Measurements from ENCODE around the gene TRIM63.

Gene TRIM63

DNA sequence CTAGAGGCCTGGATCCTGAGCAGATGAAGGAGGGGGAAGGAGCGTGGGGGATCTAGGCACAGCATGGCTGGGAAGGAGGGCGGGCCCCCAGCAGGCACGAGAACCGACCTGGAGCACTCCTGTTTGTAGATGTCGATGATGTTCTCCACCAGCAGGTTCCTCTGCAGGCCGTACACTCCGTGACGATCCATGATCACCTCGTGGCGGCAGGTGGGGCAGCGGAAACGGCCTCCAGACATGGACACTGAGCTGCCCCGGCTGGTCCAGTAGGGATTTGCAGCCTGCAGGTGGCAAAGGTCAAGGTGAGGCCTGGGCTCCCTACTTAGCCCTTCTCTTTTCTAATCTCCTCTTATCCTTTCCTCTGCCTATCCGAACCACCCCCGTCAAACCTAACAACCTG lies 1.3 kb downstream of the TRIM63 start:
- no peak for TF ChIP-seq EGR1 (IDR thresholded peaks at IDR 0.05)
- TF ChIP-seq FOXM1 (IDR thresholded peaks at IDR 0.05; ENCODE audit: borderline replicate concordance, low read depth) = no peak
- TF ChIP-seq, protein P1, sequence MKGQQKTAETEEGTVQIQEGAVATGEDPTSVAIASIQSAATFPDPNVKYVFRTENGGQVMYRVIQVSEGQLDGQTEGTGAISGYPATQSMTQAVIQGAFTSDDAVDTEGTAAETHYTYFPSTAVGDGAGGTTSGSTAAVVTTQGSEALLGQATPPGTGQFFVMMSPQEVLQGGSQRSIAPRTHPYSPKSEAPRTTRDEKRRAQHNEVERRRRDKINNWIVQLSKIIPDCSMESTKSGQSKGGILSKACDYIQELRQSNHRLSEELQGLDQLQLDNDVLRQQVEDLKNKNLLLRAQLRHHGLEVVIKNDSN (IDR thresholded peaks at IDR 0.05) = no peak
- TF ChIP-seq TCF12 (IDR thresholded peaks at IDR 0.05; ENCODE audit: low read depth) = no peak
- TF ChIP-seq TAF1 (IDR thresholded peaks at IDR 0.05; ENCODE audit: low read depth) = no peak
- no peak for TF ChIP-seq NFIC (IDR thresholded peaks at IDR 0.05)
- no peak for TF ChIP-seq ZBTB7A (IDR thresholded peaks at IDR 0.05; ENCODE audit: low read depth)
- TF ChIP-seq EP300 (IDR thresholded peaks at IDR 0.05; ENCODE audit: borderline replicate concordance) = no peak

DNA sequence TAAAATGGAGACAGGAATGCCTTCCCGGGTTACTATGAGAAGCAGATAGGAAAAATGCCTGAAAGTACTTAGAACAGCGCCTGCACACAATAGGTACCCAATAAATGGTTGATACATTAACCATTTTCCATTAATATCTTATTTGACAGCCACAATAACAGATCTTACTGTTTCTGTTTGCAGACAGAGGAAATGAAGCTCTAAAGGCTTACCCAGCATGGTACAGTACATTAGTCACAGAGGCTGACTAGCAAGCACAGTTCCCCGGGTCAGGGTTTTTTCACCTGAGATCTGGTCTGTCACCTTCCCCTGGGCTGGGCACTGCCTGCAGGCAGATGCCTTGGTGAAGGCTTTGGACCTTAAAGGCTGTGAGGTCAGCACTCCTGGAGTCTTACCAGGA lies 2.9 kb downstream of the TRIM63 start:
- TF ChIP-seq NFIC (IDR thresholded peaks at IDR 0.05) (no peak), RAD21 (IDR thresholded peaks at IDR 0.05; ENCODE audit: low read depth) (no peak), CEBPB (IDR thresholded peaks at IDR 0.05) (no peak), TAF1 (IDR thresholded peaks at IDR 0.05; ENCODE audit: low read depth) (no peak), EP300 (IDR thresholded peaks at IDR 0.05; ENCODE audit: borderline replicate concordance) (no peak), TEAD4 (IDR thresholded peaks at IDR 0.05) (no peak), EGR1 (IDR thresholded peaks at IDR 0.05) (no peak)
- TF ChIP-seq, protein P2, sequence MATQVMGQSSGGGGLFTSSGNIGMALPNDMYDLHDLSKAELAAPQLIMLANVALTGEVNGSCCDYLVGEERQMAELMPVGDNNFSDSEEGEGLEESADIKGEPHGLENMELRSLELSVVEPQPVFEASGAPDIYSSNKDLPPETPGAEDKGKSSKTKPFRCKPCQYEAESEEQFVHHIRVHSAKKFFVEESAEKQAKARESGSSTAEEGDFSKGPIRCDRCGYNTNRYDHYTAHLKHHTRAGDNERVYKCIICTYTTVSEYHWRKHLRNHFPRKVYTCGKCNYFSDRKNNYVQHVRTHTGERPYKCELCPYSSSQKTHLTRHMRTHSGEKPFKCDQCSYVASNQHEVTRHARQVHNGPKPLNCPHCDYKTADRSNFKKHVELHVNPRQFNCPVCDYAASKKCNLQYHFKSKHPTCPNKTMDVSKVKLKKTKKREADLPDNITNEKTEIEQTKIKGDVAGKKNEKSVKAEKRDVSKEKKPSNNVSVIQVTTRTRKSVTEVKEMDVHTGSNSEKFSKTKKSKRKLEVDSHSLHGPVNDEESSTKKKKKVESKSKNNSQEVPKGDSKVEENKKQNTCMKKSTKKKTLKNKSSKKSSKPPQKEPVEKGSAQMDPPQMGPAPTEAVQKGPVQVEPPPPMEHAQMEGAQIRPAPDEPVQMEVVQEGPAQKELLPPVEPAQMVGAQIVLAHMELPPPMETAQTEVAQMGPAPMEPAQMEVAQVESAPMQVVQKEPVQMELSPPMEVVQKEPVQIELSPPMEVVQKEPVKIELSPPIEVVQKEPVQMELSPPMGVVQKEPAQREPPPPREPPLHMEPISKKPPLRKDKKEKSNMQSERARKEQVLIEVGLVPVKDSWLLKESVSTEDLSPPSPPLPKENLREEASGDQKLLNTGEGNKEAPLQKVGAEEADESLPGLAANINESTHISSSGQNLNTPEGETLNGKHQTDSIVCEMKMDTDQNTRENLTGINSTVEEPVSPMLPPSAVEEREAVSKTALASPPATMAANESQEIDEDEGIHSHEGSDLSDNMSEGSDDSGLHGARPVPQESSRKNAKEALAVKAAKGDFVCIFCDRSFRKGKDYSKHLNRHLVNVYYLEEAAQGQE (IDR thresholded peaks at IDR 0.05; ENCODE audit: low read depth) = no peak
- TF ChIP-seq, protein P1 (IDR thresholded peaks at IDR 0.05) = no peak
- TF ChIP-seq, protein P3, sequence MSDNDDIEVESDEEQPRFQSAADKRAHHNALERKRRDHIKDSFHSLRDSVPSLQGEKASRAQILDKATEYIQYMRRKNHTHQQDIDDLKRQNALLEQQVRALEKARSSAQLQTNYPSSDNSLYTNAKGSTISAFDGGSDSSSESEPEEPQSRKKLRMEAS (IDR thresholded peaks at IDR 0.05) = no peak

DNA sequence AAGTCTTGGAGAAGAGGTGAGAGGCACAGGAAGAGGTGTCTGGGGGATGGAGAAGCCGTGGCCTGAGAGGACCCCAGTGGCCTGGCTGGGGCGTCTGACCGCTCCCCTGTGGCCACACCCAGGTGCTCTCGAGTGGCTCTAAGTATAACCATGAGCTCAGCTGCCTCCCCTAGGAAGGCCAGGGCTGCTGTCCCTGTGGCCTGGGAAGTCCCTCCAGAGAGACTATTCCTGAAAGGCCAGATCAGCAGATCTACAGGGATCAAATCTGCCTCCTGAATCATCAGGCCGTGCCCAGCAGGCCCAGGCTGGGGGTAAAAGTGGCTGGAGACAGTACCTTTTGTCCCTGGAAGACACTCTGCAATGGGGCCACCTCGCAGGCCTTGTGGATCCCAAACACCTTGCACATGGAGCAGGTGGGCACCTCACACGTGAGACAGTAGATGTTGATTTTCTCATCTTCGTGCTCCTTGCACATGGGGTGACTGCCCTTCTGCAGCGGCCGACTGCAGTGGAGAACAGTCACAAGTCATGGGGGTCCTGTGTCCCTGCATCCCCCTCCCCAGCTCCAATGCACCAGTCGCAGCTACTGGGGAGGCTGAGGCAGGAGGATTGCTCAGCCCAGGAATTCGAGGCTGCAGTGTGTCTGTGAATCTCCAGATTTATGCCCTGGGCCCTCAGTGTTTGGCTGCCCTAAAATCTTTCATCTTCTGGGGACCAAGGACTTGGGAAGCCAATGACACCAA lies 6.4 kb downstream of the TRIM63 start:
- no peak for TF ChIP-seq EGR1 (IDR thresholded peaks at IDR 0.05)
- TF ChIP-seq, protein P2 (IDR thresholded peaks at IDR 0.05; ENCODE audit: low read depth) = no peak
- no peak for TF ChIP-seq TAF1 (IDR thresholded peaks at IDR 0.05; ENCODE audit: low read depth)
- no peak for TF ChIP-seq YY1 (IDR thresholded peaks at IDR 0.05; ENCODE audit: low read depth)
- TF ChIP-seq EP300 (IDR thresholded peaks at IDR 0.05; ENCODE audit: borderline replicate concordance) = no peak
- TF ChIP-seq, protein P1 (IDR thresholded peaks at IDR 0.05) = no peak
- no peak for TF ChIP-seq ZBTB7A (IDR thresholded peaks at IDR 0.05; ENCODE audit: low read depth)

DNA sequence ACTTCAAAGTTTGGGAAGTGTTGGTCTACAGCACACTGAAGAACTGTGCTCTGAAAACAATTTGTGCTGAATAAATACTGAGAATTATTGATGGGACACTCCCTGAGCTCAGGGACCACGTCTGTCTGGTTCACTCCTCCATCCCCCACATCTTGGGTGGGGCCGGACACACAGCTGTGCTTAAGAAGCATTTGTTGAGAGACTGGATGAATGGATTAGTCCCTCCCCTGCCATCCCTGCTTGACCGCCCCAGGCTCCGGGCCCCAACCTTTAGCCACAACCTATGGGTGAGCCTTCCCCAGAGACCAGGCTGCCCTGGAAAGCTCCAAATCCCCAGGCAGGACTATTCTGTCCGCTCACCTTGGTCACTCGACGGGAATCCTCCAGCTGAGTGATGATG lies 7.5 kb downstream of the TRIM63 start:
- TF ChIP-seq RAD21 (IDR thresholded peaks at IDR 0.05; ENCODE audit: low read depth) (no peak), TEAD4 (IDR thresholded peaks at IDR 0.05) (no peak), EP300 (IDR thresholded peaks at IDR 0.05; ENCODE audit: borderline replicate concordance) (no peak), CREB1 (IDR thresholded peaks at IDR 0.05; ENCODE audit: low read depth) (no peak), EGR1 (IDR thresholded peaks at IDR 0.05) (no peak), TCF12 (IDR thresholded peaks at IDR 0.05; ENCODE audit: low read depth) (no peak), CEBPB (IDR thresholded peaks at IDR 0.05) (no peak), YY1 (IDR thresholded peaks at IDR 0.05; ENCODE audit: low read depth) (no peak), ZBTB7A (IDR thresholded peaks at IDR 0.05; ENCODE audit: low read depth) (no peak)
- TF ChIP-seq, protein P3 (IDR thresholded peaks at IDR 0.05) = no peak
- TF ChIP-seq, protein P1 (IDR thresholded peaks at IDR 0.05) = no peak

DNA sequence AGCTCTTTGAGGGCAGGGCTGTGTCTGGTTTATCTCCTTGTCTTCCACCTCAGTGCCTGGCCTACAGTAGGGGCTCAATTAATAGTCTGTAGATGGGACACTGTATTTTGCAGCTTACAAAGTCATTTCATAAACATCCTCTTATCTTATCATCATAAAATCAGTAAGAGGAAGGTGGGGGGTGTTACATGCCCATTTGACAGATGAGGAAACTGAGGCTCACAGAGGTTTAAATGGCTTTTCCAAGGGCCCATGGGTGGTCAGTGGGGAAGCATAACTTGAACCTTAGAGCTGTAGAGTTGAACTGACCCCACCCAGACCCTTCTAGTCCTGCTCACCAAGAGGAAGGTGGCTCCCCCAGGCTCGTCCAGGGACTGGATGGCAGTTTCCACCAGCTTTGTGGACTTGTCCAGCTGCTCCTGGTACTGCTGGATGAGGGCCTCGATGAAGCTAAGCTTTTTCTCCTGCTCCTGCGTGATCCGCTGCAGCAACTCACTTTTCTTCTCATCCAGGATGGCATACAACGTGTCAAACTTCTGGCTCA lies 9.3 kb downstream of the TRIM63 start:
- no peak for TF ChIP-seq CEBPB (IDR thresholded peaks at IDR 0.05)
- no peak for TF ChIP-seq EGR1 (IDR thresholded peaks at IDR 0.05)
- no peak for TF ChIP-seq TAF1 (IDR thresholded peaks at IDR 0.05; ENCODE audit: low read depth)
- TF ChIP-seq CREB1 (IDR thresholded peaks at IDR 0.05; ENCODE audit: low read depth) = no peak
